ENCODE measurements around the gene CFAP92.

DNA sequence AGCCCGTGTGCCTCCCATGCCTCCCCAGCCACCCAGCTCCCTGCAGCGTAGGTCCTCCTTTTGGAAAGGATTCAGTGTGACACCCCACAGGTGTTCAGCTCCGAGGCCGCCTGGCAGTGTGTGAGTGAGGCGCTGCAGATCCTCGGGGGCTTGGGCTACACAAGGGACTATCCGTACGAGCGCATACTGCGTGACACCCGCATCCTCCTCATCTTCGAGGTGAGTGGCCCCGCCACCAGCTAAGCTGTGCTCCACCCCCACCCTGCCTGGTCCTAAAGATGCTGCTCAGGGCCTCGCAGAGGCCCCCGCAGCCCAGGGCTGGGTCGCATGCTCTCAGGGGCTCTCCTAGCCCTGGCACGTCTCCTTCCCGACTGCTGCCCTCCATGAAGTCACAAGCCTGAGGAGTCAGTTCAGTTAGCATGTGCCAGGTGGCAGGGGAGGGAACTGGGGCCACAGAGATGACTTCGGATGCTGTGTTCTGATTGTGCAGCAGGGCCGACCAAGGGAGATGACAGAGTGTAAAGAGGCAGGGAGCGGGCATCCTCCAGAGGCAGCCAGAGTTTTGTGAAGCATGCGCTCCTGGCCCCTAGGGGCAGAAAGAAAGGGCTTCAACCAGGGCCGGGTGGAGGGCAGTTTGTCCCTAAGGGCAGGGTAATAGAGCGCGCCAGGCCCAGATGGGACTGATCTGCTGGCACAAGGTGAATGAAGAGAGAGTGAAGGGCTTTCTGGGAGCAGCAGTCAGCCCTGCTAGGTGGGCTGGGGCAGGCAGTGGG lies 87.7 kb downstream of the CFAP92 start:
- TF ChIP-seq POLR2AphosphoS5 (IDR thresholded peaks at IDR 0.05) (no peak), CTCF (IDR thresholded peaks at IDR 0.05) (no peak), POLR2A (IDR thresholded peaks at IDR 0.05) (no peak)

Measured in breast epithelium (tissue), 3 donors.